Measurements from ENCODE around the gene CNOT1. TPM values are rescaled to one million over a fixed set of nuclear protein-coding genes. Genes with fewer than 3 reads are reported as not detected.
"Not testable (repeated sequence)": the region's sequence is repeated elsewhere in the genome, so short reads cannot be mapped to it uniquely, and the experiment has no call there.

CNOT1 gene
- total RNA-seq, 2 experiments from 2014 or later, result 164 to 184 TPM

DNA sequence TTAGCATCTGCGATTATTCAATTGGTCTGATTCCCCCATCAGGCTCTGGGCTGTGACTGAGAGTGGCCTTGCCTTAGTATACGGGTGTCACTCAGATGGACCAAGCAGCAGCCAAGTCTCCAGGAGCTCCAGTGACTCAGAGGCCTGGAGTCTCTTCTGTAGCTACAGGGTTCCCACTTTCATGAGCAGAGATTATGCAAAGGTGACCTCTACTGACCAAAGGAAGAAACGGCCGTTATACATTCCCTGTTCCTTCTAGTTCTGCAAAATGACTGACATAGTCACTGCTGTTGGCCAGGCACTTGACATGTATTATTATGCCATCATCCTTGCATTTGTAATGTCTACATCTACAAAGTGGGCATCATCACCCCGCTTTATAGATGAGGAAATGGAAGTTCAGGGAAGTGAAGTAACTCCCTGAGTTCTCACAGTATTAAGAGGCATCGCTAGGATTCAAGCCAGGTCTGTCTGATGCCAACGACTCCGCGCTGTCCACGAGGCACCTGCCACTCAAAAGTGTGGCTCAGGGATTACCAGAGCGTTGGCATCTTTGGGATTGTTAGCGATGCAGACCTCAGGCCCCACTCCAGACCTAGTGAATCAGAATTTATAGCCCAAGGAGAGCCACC is 31.7 kb upstream of the CNOT1 start:
- H3K4me3 ChIP-seq (ENCODE audit: low read length), result no peak overlapping the region
- no peaks in the 10 kb centered on the region for H3K36me3 Mint-ChIP-seq (ENCODE audit: low read depth)
- H3K4me1 ChIP-seq (ENCODE audit: insufficient read depth, low read length), result no peaks in the 10 kb centered on the region
- no peaks in the 10 kb centered on the region for H3K4me1 Mint-ChIP-seq (ENCODE audit: low read depth)
- no peaks in the 10 kb centered on the region for H3K36me3 ChIP-seq (ENCODE audit: insufficient read depth, low read length)
- no peak overlapping the region for H3K4me3 Mint-ChIP-seq
- CTCF ChIA-PET, result interaction anchor here (0.9 kb wide), 1 partner anchor 95 kb away, joined by 5 read pairs; no protein-coding TSS in a partner anchor
- ATAC-seq (ENCODE audit: poor library complexity), result no peak
- POLR2A ChIA-PET, result no interaction called here
- H3K9me3 ChIP-seq (ENCODE audit: control insufficient read depth in 1 of 2, insufficient read depth in 1 of 2, low read length in 2 of 2), result no peaks in the 10 kb centered on the region
- no peak overlapping the region for H3K27ac ChIP-seq (ENCODE audit: low read depth in 1 of 2, low read length in 2 of 2)
- TF ChIP-seq, protein P1, sequence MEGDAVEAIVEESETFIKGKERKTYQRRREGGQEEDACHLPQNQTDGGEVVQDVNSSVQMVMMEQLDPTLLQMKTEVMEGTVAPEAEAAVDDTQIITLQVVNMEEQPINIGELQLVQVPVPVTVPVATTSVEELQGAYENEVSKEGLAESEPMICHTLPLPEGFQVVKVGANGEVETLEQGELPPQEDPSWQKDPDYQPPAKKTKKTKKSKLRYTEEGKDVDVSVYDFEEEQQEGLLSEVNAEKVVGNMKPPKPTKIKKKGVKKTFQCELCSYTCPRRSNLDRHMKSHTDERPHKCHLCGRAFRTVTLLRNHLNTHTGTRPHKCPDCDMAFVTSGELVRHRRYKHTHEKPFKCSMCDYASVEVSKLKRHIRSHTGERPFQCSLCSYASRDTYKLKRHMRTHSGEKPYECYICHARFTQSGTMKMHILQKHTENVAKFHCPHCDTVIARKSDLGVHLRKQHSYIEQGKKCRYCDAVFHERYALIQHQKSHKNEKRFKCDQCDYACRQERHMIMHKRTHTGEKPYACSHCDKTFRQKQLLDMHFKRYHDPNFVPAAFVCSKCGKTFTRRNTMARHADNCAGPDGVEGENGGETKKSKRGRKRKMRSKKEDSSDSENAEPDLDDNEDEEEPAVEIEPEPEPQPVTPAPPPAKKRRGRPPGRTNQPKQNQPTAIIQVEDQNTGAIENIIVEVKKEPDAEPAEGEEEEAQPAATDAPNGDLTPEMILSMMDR (IDR thresholded peaks at IDR 0.05), result peak; percentile 15
- peak in 3 of 14 experiments; percentile 25 to 64 (median 52) for DNase-seq
- H3K27me3 ChIP-seq (ENCODE audit: control insufficient read depth in 1 of 2, insufficient read depth in 2 of 2, low read length in 2 of 2), result no peaks in the 10 kb centered on the region
- intact Hi-C loops (cut with DNase I, micrococcal nuclease), result loop anchor here in 1 of 2 experiments (2.0 to 5.0 kb wide), 2 partner anchors 149 to 325 kb away; no protein-coding TSS in a partner anchor
- H3K27ac Mint-ChIP-seq, result no peak overlapping the region
- H3K9me3 Mint-ChIP-seq, result no peaks in the 10 kb centered on the region
- H3K27me3 Mint-ChIP-seq, result peaks cover 4% of the 10 kb centered on the region

DNA sequence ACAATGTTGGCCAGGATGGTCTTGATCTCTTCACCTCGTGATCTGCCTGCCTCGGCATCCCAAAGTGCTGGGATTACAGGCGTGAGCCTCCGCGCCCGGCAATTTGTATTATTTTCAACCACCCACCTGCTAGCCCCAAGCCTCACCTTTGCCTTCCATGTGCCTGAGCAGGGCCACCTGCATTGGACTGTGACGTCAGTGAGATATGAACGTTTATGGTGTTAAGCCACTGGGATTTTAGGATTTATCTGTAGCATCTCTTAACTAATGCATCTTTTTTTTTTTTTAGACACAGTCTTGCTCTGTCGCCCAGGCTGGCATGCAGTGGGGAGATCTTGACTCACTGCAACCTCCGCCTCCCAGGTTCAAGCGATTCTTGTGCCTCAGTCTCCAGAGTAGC is 30.3 kb upstream of the CNOT1 start:
- DNase-seq; H3K27me3 ChIP-seq (ENCODE audit: control insufficient read depth in 1 of 2, insufficient read depth in 2 of 2, low read length in 2 of 2); H3K4me1 ChIP-seq (ENCODE audit: insufficient read depth, low read length); POLR2A ChIA-PET; H3K27ac Mint-ChIP-seq; H3K4me3 Mint-ChIP-seq; H3K9me3 Mint-ChIP-seq; H3K4me3 ChIP-seq (ENCODE audit: low read length); H3K36me3 ChIP-seq (ENCODE audit: insufficient read depth, low read length); H3K4me1 Mint-ChIP-seq (ENCODE audit: low read depth); H3K27me3 Mint-ChIP-seq; ATAC-seq (ENCODE audit: poor library complexity); H3K27ac ChIP-seq (ENCODE audit: low read depth in 1 of 2, low read length in 2 of 2); CTCF ChIA-PET; H3K36me3 Mint-ChIP-seq (ENCODE audit: low read depth); H3K9me3 ChIP-seq (ENCODE audit: control insufficient read depth in 1 of 2, insufficient read depth in 1 of 2, low read length in 2 of 2): not testable (repeated sequence)
- intact Hi-C loops (cut with DNase I, micrococcal nuclease), result loop anchor here in 1 of 2 experiments (2.0 to 5.0 kb wide), 2 partner anchors 148 to 323 kb away; no protein-coding TSS in a partner anchor

DNA sequence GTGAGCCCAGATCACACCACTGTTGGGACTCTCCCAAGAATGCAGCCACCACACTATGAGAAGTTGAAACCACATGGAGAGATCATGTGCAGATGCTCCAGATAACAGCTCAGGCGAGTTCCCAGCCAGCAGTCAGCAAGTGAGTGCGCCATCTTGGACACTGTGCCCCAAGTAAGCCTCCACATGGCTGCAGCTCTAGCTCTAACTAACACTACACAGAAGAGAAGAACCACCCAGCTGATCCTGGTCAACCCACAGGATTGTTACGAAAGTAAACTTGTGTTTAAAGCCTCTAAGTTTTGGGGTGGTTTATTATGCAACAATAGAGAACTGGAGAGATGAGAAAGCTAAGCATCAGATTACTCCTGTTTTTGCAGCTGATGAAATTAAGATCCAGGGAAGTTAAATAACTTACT is 29.2 kb upstream of the CNOT1 start:
- Histone ChIP-seq H3K27ac (ENCODE audit: low read depth in 1 of 2, low read length in 2 of 2) (no peak overlapping the region), H3K36me3 (ENCODE audit: insufficient read depth, low read length) (no peaks in the 10 kb centered on the region), H3K27me3 (ENCODE audit: control insufficient read depth in 1 of 2, insufficient read depth in 2 of 2, low read length in 2 of 2) (no peaks in the 10 kb centered on the region), H3K4me1 (ENCODE audit: insufficient read depth, low read length) (no peaks in the 10 kb centered on the region), H3K4me3 (ENCODE audit: low read length) (no peak overlapping the region), H3K9me3 (ENCODE audit: control insufficient read depth in 1 of 2, insufficient read depth in 1 of 2, low read length in 2 of 2) (no peaks in the 10 kb centered on the region)
- Mint-ChIP-seq H3K4me1 (ENCODE audit: low read depth) (no peaks in the 10 kb centered on the region), H3K27me3 (peaks cover 4% of the 10 kb centered on the region), H3K9me3 (no peaks in the 10 kb centered on the region), H3K4me3 (no peak overlapping the region), H3K27ac (no peak overlapping the region), H3K36me3 (ENCODE audit: low read depth) (no peaks in the 10 kb centered on the region)
- TF ChIP-seq, protein P1 (IDR thresholded peaks at IDR 0.05), result no peak
- POLR2A ChIA-PET, result no interaction called here
- DNase-seq (no peak), ATAC-seq (ENCODE audit: poor library complexity) (no peak)
- CTCF ChIA-PET, result no interaction called here
- intact Hi-C loops (cut with DNase I, micrococcal nuclease), result no loop called here

DNA sequence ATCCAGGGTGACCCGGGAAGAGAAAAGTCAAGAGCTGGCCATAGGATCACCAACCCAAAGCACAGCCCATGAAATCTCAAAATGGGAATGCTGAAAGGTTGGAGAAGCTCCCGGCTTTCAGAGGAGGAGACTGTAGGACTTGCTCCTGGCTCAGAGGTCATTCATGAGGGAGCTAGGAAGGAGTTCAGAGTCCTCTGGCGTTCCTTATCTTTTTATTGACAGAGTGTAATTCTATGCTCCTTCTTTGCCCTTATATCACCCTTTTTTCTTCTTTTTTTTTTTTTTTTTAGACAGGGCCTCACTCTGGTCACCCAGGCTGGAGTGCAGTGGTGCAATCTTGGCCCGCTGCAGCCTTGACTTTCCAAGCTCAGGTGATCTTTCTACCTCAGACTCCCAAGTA is 27.3 kb upstream of the CNOT1 start:
- CTCF ChIA-PET, result interaction anchor here (0.7 kb wide), 1 partner anchor 430 kb away, joined by 4 read pairs; no protein-coding TSS in a partner anchor
- no peak overlapping the region for H3K4me3 ChIP-seq (ENCODE audit: low read length)

More for the DNA sequence above, 27.3 kb upstream of the CNOT1 start:
- ATAC-seq (ENCODE audit: poor library complexity) (no peak), DNase-seq (no peak)
- Histone ChIP-seq H3K27ac (ENCODE audit: low read depth in 1 of 2, low read length in 2 of 2) (no peak overlapping the region), H3K9me3 (ENCODE audit: control insufficient read depth in 1 of 2, insufficient read depth in 1 of 2, low read length in 2 of 2) (no peaks in the 10 kb centered on the region), H3K36me3 (ENCODE audit: insufficient read depth, low read length) (no peaks in the 10 kb centered on the region), H3K27me3 (ENCODE audit: control insufficient read depth in 1 of 2, insufficient read depth in 2 of 2, low read length in 2 of 2) (no peaks in the 10 kb centered on the region), H3K4me1 (ENCODE audit: insufficient read depth, low read length) (no peaks in the 10 kb centered on the region)
- Mint-ChIP-seq H3K4me1 (ENCODE audit: low read depth) (no peaks in the 10 kb centered on the region), H3K27me3 (peaks cover 4% of the 10 kb centered on the region), H3K27ac (no peak overlapping the region), H3K36me3 (ENCODE audit: low read depth) (no peaks in the 10 kb centered on the region), H3K4me3 (no peak overlapping the region), H3K9me3 (no peaks in the 10 kb centered on the region)
- intact Hi-C loops (cut with DNase I, micrococcal nuclease), result no loop called here
- POLR2A ChIA-PET, result no interaction called here
- TF ChIP-seq, protein P1 (IDR thresholded peaks at IDR 0.05), result no peak

Measured in CD4-positive, alpha-beta T cell (primary cell).